Femur (tissue), 1 donor: ENCODE measurements around the gene LMAN2L.
A peak's percentile ranks its signal among the peaks of the same experiment; 100 is the strongest.

Experiments used
- DNase-seq: peaks from one replicate; pipeline ENCODE4 v3.0.0-alpha.2; 2017

The LMAN2L gene

GRCh38 chr2:96702098-96702785, 37.6 kb downstream of the LMAN2L start:
- DNase-seq = no peak

DNA sequence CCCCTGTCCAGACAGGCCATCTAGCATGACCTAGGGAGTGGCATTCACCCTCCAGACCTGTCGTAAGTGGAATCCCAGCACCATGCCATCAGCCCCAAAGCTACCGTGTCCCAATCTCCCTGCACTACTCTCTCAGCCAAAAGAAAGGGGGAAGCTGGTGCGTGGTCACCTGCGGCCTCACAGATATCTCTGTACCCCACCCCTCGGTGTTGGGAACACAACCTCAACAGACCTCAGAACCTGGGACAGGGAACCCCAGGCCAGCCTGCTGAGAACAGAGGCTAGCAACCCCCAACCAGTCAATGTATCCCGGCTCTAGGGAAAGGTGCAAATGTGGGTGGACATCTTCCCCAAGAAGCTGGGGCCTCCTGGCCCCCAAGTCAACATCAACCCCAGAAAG, 38.2 kb downstream of the LMAN2L start:
- no peak for DNase-seq

DNA sequence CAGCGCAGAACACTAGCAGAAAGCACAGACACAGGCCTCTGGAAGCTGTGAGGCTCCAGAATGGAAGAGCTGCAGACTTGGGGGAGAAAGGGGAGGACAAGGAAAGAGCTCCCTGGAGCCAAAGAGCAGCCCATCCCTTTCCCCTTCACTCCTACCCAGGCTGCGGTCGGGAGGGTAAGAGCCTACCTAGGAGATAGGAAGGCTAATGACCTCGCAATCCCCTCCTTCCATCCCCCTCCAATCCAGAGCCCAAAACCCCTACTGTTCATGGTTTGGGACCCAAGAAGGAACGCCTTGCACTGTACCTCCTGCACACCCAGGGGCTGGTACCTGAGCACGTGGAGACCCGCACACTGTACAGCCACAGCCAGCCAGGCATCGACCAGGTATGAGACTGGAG, 39.8 kb downstream of the LMAN2L start:
- no peak for DNase-seq

- DNase-seq = no peak
Measured at GRCh38 chr2:96699621-96700020, 40.2 kb downstream of the LMAN2L start.

GRCh38 chr2:96699021-96699420, 40.8 kb downstream of the LMAN2L start:
- no peak for DNase-seq

GRCh38 chr2:96698221-96698861, 41.5 kb downstream of the LMAN2L start:
- DNase-seq = no peak

GRCh38 chr2:96697476-96697875, 42.4 kb downstream of the LMAN2L start:
- no peak for DNase-seq

DNA sequence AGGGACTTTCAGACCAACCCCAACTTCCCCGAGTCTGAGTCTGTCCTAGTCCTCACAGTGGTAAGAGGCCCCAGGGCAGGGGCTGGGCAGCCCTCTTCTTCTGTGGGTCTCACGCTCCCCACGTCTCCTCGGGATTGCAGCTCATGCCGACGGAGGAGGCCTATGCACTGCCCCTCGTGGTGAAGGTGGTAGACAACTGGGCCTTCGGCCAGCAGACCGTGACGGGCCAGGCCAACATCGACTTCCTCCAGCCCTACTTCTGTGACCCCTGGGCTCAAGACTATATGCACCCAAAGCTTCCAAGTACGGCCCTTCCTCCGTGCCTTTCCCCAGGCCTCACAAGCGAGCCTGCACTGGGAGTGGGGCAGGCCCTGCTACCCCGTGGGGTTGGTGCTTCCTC, 44.3 kb downstream of the LMAN2L start:
- DNase-seq = no peak

- DNase-seq = no peak
Measured at GRCh38 chr2:96694816-96695455, 44.9 kb downstream of the LMAN2L start.

GRCh38 chr2:96694279-96694678, 45.6 kb downstream of the LMAN2L start:
- no peak for DNase-seq

GRCh38 chr2:96693286-96694200, 46.3 kb downstream of the LMAN2L start:
- no peak for DNase-seq

- DNase-seq = no peak
Measured at GRCh38 chr2:96692094-96692971, 47.5 kb downstream of the LMAN2L start.

DNA sequence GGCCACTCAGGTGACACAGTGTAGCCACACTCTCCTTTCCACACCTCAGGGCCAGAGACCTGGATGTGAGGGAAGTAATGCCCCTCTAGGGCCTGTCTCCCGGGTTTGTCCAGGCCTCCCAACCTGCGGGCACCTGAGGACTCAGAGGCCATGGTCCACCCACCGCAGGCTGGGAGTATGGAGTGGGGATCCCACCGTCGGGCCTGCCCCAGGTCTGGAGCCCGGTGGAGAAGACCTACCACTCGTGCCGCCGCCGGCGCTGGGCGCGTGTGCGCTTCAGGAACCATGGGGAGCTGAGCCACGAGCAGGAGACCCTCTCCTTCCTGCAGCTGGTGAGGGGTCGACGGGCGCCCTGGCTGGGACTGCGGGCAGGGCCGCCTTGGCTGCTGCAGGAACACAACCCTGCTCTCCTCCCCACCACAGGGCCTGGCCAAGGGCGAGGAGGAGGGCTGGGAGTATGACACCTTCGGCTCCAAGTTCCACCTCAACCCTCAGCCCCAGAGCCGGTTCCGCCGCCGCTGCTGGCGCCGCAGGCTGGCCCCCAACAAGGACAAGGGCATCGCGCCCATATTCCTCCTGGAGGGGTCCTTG, 48.7 kb downstream of the LMAN2L start:
- no peak for DNase-seq

- DNase-seq = no peak
Measured at GRCh38 chr2:96690306-96691021, 49.4 kb downstream of the LMAN2L start.

- no peak for DNase-seq
Measured at GRCh38 chr2:96689431-96689991, 50.4 kb downstream of the LMAN2L start.

DNA sequence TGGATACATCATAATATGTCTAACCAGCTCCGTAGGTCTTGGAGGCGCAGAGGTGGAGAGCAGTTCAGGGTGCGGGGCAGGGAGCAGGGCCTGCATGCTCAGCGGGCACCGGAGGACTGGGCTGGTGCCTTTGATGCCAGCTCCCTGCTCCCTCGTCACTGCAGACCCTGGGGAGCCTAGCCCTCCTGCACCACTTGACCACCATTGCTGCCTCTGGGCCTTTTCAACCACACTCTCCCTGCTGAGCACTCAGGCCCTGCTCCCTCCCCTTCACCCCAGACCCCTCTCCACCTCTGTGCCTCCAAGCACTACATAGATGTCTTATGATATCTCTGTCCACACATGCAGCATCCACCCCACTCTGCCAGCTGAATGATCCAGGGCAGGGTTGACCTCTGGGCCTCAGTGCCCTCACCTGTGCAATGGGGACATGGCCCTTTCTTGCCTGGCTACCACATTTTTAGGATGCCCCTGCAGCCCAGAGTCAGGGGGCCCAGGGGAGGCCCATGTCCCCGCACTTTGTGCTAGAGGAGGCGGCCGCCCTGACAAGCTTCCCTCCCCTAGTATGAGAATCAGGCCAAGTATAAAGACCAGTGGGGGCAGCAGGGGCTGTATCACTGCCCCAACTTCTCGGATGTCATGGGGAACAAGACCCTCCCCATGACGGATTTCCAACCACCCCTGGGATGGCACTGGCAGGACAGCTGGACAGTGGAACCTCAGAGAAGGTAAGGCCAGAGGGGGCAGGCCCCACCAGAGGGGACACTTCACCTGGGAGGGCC, 51.0 kb downstream of the LMAN2L start:
- DNase-seq = no peak

DNA sequence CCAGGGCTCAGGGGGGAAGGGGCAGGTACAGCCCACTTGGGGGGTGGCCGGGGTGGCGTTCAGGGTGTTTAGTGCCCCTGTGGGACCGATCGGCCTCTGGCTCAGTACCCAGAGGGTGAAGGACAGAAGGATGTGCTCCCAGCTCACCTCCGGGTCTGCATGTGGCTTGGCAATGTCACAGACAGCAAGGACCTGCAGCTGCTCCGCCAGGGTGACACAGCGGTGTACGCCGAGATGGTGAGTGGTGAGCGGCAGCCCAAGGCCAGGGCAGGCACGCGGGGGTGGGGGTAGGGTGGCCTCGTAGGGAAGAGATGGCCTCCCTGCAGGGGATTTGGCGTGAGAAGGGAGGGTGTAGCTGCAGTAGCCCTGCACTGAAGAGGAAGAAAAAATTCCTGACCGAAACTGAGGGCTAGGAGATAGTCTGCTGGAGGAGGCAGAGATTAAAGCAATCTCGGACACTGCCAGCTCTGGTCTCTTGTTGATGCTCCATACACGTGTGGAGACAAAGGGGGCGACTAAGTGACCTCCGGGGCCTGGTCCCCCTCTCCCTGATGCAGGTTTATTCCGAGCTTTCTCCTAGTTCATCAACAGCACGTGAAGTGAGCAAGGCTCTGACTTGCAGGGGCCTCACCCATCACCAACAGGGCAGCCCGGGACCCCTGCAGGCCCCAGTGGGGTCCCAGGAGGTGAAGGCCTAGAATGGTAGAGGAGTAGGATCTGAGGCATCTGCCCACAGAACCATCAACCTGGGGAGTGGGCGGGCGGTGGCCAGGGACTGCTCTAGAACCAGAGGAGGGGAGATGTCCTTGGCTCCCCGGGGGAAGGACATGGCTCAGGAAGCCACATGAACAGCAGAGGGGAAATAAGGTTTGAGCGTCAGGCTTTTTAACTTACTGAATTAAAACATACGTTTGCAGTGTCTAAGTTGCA, 51.9 kb downstream of the LMAN2L start:
- peak; percentile 18 for DNase-seq

GRCh38 chr2:96687266-96687665, 52.6 kb downstream of the LMAN2L start:
- peak; percentile 15 for DNase-seq
